D721Med (cell line): Measurements from ENCODE around the gene ANO4.

Source experiments
- DNase-seq: peaks from one replicate; pipeline ENCODE4 v3.0.0; 2011; ENCODE audit warnings: low spot score; ENCODE audit not compliant: insufficient read length
- FAIRE-seq: peaks from 2 replicates; lab custom pipeline; 2011; peaks lifted over from hg19 to GRCh38; lab: Jason Lieb, UNC
- TF ChIP-seq, protein P1 (sequence below): IDR thresholded peaks from 2 replicates; pipeline ENCODE4 v1.5.1; 2012; ENCODE audit warnings: mild to moderate bottlenecking, control low read depth; ENCODE audit not compliant: insufficient read depth; ENCODE audit errors: missing control alignments

Gene ANO4

GRCh38 chr12:100993916-100994450, 199.4 kb downstream of the ANO4 start:
- DNase-seq = no peak
- no peak for FAIRE-seq
- TF ChIP-seq, protein P1, sequence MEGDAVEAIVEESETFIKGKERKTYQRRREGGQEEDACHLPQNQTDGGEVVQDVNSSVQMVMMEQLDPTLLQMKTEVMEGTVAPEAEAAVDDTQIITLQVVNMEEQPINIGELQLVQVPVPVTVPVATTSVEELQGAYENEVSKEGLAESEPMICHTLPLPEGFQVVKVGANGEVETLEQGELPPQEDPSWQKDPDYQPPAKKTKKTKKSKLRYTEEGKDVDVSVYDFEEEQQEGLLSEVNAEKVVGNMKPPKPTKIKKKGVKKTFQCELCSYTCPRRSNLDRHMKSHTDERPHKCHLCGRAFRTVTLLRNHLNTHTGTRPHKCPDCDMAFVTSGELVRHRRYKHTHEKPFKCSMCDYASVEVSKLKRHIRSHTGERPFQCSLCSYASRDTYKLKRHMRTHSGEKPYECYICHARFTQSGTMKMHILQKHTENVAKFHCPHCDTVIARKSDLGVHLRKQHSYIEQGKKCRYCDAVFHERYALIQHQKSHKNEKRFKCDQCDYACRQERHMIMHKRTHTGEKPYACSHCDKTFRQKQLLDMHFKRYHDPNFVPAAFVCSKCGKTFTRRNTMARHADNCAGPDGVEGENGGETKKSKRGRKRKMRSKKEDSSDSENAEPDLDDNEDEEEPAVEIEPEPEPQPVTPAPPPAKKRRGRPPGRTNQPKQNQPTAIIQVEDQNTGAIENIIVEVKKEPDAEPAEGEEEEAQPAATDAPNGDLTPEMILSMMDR = no peak

GRCh38 chr12:100995201-100995600, 200.6 kb downstream of the ANO4 start:
- FAIRE-seq (no peak), DNase-seq (no peak)
- TF ChIP-seq, protein P1 = no peak

- FAIRE-seq = no peak
- DNase-seq = no peak
- TF ChIP-seq, protein P1 = no peak
These were observed 201.2 kb downstream of the ANO4 start for GRCh38 chr12:100995771-100996170.

DNA sequence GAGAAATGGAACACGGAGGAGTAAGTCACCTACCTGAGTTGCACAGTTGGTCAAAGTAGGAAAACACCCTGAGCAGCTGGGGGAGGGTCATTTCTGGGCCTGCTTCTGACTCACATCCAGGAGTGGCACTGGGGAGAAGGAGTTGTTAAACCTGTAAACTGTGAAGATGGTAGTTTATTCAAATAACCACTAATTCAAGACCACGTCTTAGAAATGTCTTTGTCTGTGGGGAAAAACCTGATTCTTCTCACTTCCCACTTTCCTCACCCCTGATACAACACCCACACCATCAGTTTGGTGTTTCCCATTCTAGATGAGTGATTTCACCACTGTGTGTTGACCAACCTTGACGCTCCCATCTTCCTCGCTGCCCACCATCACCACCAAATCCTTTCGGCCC, 207.1 kb downstream of the ANO4 start:
- TF ChIP-seq, protein P1 = no peak
- FAIRE-seq (no peak), DNase-seq (no peak)

GRCh38 chr12:101002696-101003419, 208.3 kb downstream of the ANO4 start:
- TF ChIP-seq, protein P1 = no peak
- no peak for DNase-seq
- no peak for FAIRE-seq

DNA sequence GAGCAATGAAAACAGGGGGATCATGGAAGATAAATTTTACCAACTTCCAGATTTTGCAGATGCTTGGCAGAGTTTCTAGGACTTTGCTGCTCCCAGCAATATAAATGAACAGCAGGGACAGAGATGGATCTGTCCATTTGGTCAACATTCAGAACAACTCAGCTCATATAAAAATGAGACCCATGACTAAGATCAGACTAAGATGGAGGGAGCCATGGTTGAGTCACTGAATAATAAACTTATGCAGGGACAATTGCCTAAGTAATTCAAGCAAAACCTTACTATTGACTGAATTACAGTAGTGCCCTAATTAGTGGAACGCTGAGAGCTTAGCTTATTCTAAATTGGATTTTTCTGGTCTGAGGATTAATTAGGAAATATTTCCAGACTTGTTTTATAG, 210.3 kb downstream of the ANO4 start:
- no peak for FAIRE-seq
- TF ChIP-seq, protein P1 = no peak
- DNase-seq = no peak

DNA sequence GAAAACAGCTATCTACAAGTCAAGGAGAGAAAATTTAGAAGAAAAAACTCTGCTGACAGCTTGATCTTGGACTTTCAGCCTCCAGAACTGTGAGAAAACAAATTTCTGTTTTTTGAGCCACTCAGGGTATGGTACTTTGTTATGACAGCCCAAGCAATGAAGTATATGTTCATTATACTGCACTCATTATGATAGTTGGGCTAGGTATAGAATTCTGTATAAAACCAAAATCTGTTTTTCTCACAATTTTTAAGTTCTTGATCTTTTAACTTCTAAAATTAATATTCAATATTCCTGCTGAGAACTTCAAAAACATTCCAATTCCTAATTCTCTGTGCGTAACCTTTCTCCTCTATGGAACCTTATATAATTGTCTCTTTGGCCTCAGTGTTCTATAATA, 214.7 kb downstream of the ANO4 start:
- TF ChIP-seq, protein P1 = no peak
- no peak for FAIRE-seq
- DNase-seq = no peak
